ENCODE results near the gene C1orf21. TPM values are rescaled to one million over a fixed set of nuclear protein-coding genes. Genes with fewer than 3 reads are reported as not detected.

C1orf21 gene
- total RNA-seq, 1 donor from 2014 or later, result 47.6 TPM

- DNase-seq, result no peak
These were observed 130.3 kb downstream of the C1orf21 start for GRCh38 chr1:184517130-184517529.

DNA sequence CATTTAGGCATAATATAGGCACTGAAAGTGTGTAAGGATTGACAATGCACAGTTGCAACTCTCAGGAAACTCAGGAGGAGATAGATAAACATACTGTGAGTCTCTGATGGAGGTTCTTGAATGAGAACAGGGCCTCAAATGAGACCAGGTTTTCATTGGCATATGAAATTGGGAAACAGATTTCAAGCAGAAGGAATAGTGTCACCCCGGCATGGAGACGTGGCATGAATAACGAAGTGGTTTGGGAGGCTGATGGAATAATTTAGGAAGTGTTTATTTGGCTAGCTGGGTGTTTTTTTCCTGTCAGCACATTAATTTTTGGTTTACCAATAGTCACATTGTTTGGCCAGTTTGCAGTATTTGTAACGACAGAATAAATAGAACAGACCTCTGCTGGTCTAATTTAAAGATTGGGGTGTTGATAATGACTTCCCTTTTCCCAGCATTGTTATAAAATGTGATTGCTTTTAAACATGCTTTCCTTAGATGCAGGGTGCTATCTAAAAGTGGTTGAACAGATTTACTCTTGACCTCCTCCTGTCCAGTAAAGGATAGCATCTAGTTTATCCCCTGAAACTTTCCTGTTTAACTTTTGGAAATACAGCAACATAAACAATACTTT is 132.0 kb downstream of the C1orf21 start:
- DNase-seq, result no peak

GRCh38 chr1:184520336-184520735 is 133.5 kb downstream of the C1orf21 start:
- DNase-seq, result no peak

DNA sequence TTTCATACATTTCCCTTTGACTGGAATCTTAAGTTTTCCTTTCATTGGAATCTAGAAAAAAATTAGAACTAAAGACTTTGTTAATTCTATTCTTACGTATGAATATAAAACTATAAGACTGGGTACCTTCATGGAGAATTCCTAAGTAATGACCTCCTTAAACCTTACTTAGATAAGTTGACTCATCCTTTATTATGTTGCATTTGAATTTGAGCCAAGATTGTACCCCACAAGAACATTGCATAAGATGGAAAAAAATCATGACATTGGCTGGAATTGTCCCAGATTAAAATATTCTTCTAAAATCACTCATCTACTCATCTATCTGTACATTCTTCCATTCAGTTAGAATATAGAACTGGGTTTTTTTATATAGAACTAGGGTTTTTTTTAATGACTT is 137.4 kb downstream of the C1orf21 start:
- no peak for DNase-seq

GRCh38 chr1:184527402-184527801 is 140.6 kb downstream of the C1orf21 start:
- DNase-seq, result no peak

DNA sequence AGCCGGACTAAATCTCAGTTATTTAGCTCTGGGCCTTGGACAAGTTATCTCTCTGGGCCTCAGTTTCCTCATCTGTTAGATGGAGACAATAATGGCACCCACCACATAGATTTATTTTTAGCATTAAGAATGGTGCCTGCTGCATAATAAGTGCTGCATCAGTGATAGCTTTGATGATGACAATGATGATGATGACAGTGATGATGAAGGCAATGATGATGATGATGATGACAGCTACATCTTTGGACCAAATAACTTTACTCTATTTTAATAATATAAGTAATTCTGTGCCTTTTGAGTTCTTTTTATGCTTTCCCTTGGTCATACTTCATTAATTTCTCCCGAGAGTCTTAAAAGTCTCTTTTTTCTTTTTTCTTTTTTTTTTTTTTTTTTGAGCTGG is 143.4 kb downstream of the C1orf21 start:
- no peak for DNase-seq

- no peak for DNase-seq
These were observed 144.5 kb downstream of the C1orf21 start for GRCh38 chr1:184531296-184531695.

- DNase-seq, result no peak
These were observed 145.4 kb downstream of the C1orf21 start for GRCh38 chr1:184532199-184532598.

DNA sequence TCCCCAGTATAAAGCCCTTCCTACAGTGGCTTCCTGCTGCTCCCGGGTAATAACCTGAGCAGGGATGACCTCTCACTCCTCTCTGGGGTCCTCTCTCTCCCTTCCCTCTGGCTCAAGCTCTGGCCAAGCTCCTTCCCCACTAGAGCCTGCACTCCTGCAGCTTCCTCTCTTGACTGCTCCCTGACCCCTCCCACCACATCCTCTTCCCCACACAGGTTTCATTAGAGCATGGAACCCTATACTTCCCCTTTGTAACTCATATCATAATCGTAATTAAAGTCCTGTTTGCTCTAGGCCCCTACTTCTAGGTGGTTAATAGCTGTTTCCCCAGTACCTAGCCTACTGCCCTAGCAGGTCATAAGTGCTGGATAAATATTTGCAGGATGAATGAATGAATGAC is 146.2 kb downstream of the C1orf21 start:
- DNase-seq, result no peak

DNA sequence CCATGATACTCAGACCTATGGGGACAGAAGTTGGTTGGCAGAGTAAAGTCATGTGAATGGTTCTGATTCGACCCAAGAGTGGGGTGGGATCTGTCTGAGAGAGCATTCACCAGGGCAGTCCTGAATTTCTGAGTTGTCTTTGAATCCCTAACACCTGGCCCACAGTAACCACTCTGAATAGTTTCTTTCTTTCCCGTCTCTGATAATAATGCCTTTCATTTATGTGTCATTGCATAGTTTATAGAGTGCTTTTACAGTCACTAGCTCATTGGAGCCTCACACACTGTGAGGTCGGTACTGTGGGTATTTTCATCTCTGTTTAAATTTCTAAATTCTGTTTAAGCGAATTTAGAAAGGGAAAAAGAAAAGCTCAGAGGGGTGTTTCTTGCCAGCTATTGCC is 147.1 kb downstream of the C1orf21 start:
- peak; percentile 9 for DNase-seq

- no peak for DNase-seq
These were observed 147.9 kb downstream of the C1orf21 start for GRCh38 chr1:184534690-184535089.

DNA sequence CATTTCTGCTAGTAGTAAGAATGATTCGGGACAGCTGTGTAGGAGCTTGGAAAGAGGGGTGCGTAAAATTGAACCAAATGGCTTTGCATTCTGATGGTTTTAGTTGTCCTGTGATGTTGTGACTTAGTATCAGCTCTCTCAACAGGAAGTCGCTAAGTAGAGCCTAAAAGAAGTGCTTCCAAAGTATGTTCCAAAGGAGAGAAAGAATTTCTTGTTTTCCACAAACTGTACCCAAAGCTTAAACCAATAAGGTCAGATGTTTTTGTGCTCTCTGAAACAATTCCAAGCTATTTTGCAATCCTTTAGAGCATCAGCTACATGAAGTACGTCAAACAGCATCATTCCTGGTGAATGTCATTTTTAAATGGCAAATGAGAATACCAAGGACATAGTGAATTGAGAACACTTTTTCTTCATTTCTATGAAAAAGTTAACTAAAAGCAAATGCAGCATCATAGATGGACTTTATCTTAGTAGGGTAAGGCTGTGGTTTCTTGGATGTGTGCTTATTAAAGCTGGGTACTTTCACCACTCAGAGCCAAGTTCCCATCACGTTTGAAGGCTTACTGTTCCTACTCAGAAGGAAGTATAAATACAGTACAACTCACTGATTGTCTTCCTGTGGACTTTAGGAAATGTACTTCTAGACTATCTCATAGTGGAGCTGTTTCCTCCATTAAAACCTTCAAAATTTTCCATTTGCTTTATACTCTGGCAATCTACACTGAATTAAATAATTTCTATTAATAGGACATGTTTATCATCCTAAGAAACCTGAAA is 148.6 kb downstream of the C1orf21 start:
- peak; percentile 88 for DNase-seq

GRCh38 chr1:184536246-184536985 is 149.6 kb downstream of the C1orf21 start:
- DNase-seq, result no peak

DNA sequence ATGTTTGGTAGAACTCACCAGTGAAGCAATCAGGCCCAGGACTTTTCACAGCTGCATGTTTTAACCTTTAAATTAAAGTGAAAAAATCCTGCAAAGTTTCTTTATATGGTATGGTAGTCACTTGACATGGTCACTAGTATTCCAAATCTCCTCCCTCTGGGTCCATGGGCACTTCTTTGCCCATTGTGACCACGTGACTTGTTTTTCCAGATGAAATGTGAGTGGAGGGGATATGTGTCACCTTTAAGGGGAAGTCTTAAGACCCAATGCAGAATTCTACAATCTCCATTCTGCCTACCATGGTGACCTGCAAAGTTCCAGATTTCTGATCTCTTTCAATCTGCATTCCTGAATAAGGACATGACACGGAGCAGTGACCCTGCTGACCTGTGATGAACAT is 152.8 kb downstream of the C1orf21 start:
- no peak for DNase-seq

GRCh38 chr1:184541537-184542152 is 154.8 kb downstream of the C1orf21 start:
- DNase-seq, result peak; percentile 30

- no peak for DNase-seq
These were observed 155.5 kb downstream of the C1orf21 start for GRCh38 chr1:184542291-184542690.

- DNase-seq, result no peak
These were observed 158.8 kb downstream of the C1orf21 start for GRCh38 chr1:184545601-184546000.

DNA sequence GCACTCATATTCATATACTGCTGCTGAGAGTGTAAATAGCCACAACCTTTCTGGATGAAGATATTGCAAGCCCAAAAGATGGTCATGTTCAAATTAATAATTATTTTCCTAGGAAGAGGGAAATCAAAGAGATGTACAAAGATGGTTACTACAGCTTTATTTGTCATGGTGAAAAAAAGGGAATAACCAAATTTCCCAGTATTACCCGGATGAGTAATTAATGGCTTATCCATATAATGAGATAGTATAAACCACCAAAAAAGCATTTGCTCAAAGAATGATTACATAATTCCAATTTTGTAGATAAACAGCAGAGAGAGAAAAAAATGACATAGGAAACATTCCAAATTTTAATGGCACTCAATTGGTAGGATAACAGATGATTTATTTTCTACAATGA is 165.6 kb downstream of the C1orf21 start:
- no peak for DNase-seq

DNA sequence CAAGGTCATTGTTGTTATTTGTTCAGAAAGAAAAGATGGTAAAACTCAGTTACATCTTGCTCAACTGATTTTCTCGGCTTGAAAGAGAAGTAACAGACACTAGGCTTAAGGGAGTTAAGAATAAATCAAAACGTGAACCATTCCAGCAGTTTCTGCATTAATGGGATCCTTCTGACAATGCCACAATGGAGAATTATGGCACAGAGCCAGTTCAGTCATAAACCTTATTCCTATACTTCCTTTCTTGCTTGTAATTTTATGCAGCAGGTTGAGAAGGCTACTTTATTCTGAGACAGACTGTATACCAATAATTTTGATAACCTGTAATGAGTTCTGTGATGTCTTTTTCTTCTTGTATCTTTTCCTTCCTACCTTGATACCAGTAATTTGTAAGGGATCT is 167.0 kb downstream of the C1orf21 start:
- no peak for DNase-seq

DNA sequence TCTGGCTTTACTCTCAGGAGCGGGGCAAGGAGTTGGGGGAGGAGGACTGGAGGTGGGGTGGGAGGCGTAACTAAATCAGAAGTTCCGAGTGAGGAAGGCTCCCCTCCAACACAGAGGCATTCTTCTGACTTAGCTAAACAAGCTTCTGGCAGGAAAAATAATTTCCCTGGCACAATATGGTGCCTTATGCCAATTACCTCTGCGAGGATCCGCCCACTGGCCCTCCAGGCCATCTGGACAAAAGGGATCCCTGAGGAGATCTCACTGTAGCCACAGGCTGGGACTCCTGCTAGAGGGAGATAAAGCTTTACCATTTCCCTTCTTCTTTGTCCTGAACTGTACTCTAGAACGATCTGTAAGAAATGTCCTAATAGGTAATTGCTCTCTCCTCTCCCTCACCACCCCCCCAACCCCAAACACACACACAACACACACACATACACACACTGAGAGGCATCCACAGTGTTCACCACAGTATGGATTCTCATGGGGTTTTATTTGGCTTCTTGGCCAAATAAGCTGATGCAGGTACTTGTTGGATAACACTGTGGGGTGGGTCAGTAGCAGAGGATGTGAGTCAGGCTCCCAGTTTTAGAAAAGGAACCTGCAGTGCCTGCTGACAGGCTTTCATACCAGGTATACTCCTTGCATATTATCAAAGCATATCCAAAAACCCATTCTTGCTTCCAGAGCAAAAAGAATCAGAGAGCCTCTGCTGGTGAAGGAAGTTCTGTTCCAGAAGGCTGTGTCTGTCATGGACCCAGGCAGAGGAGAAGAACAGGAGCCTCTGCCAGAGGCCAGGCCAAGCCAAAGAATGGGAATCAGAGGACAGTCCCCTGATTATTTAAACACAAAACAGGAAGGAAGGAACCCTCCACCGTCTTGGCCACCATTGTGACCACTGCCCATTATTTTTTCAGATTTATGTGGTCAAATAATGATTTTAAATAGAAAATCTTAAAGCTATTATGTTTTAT is 169.1 kb downstream of the C1orf21 start:
- no peak for DNase-seq

- no peak for DNase-seq
These were observed 169.8 kb downstream of the C1orf21 start for GRCh38 chr1:184556665-184557064.

All from tongue (tissue), 2 donors.